SK-N-SH (cell line): ENCODE data around the gene ARID1B. TPM values are rescaled to one million over a fixed set of nuclear protein-coding genes. Genes with fewer than 3 reads are reported as not detected.

ENCODE experiments used
- CTCF ChIA-PET: fragments of 300-600, 350-600 bp; formaldehyde crosslinking; extraction: SDS; loops from one replicate; lab custom pipeline; 2021; lab: Yijun Ruan, JAX
- POLR2A ChIA-PET: fragments of 350-600 bp; sonication (Branson Sonifier 250); formaldehyde crosslinking; extraction: SDS; loops from one replicate; lab custom pipeline; 2020; ENCODE audit warnings: antibody characterized with exemption, inconsistent platforms; lab: Yijun Ruan, JAX
- DNase-seq: peaks from one replicate; pipeline ENCODE4 v3.0.0; 2012
- H2AFZ ChIP-seq: fragments of 200-600 bp; sonication (generic); 2 replicates; pipeline ENCODE4 v1.8.1; 2016; ENCODE audit warnings: antibody characterized with exemption, mild to moderate bottlenecking, low read depth
- H3F3A ChIP-seq: fragments of 200-600 bp; sonication (generic); replicated peaks from 2 replicates; pipeline ENCODE3; 2016; ENCODE audit warnings: antibody characterized with exemption, mild to moderate bottlenecking; ENCODE audit not compliant: insufficient read depth
- H3K27ac ChIP-seq, 2 experiments: fragments of 200-500 bp in 1 of 2; fragments of 200-600 bp in 1 of 2; sonication (Bioruptor generic) in 1 of 2; sonication (generic), shearing (Covaris generic) in 1 of 2; 2 replicates each; pipeline versions ENCODE4 v1.5.1 to v1.6.1; 2014 to 2016; ENCODE audit warnings: low read depth in 2 of 2, inconsistent platforms in 1 of 2, low read length in 1 of 2, mild to moderate bottlenecking in 1 of 2, mixed read lengths in 1 of 2
- H3K27me3 ChIP-seq: fragments of 200-600 bp; sonication (generic), shearing (Covaris generic); 2 replicates; pipeline ENCODE4 v1.6.1; 2016; ENCODE audit warnings: mixed run types; ENCODE audit not compliant: insufficient read depth
- H3K36me3 ChIP-seq, 2 experiments: fragments of 200-500 bp in 1 of 2; fragments of 200-600 bp in 1 of 2; sonication (Bioruptor generic) in 1 of 2; sonication (generic) in 1 of 2; replicated peaks in 1 of 2; 2 replicates each; pipeline versions ENCODE3 to v1.5.1; 2014 to 2016; ENCODE audit warnings: low read length in 1 of 2, mild to moderate bottlenecking in 1 of 2; ENCODE audit not compliant: insufficient read depth in 2 of 2, control insufficient read depth in 1 of 2
- H3K4me1 ChIP-seq, 2 experiments: fragments of 200-500 bp in 1 of 2; fragments of 200-600 bp in 1 of 2; sonication (Bioruptor generic) in 1 of 2; sonication (generic), shearing (Covaris generic) in 1 of 2; 2 replicates each; pipeline versions ENCODE4 v1.5.1 to v1.6.1; 2014 to 2016; ENCODE audit warnings: low read depth in 1 of 2, low read length in 1 of 2, mixed run types in 1 of 2; ENCODE audit not compliant: insufficient read depth in 2 of 2, control insufficient read depth in 1 of 2
- H3K4me2 ChIP-seq: fragments of 200-600 bp; sonication (generic), shearing (Covaris generic); 2 replicates; pipeline ENCODE4 v1.6.1; 2017; ENCODE audit warnings: mixed run types
- H3K4me3 ChIP-seq, 2 experiments: fragments of 200-500 bp in 1 of 2; fragments of 200-600 bp in 1 of 2; sonication (Bioruptor generic) in 1 of 2; sonication (generic), shearing (Covaris generic) in 1 of 2; 2 replicates each; pipeline versions ENCODE4 v1.5.1 to v1.8.1; 2014 to 2016; ENCODE audit warnings: low read depth in 2 of 2, inconsistent platforms in 1 of 2, low read length in 1 of 2, mild to moderate bottlenecking in 1 of 2, mixed read lengths in 1 of 2, moderate library complexity in 1 of 2
- H3K79me2 ChIP-seq: fragments of 200-600 bp; sonication (generic); 2 replicates; pipeline ENCODE4 v1.8.1; 2017; ENCODE audit warnings: mild to moderate bottlenecking; ENCODE audit not compliant: insufficient read depth
- H3K9ac ChIP-seq: fragments of 200-600 bp; sonication (generic); 2 replicates; pipeline ENCODE4 v1.6.1; 2017; ENCODE audit warnings: mixed run types
- H3K9me2 ChIP-seq: fragments of 200-600 bp; sonication (generic); 2 replicates; pipeline ENCODE4 v1.6.1; 2017; ENCODE audit warnings: mixed run types
- H3K9me3 ChIP-seq: fragments of 200-600 bp; sonication (generic); 2 replicates; pipeline ENCODE4 v1.6.1; 2017; ENCODE audit warnings: mixed run types, mild to moderate bottlenecking, moderate library complexity
- H4K20me1 ChIP-seq: fragments of 200-600 bp; sonication (generic); 2 replicates; pipeline ENCODE4 v1.6.1; 2017; ENCODE audit warnings: mild to moderate bottlenecking, mixed run types; ENCODE audit not compliant: insufficient read depth
- CTCF ChIP-seq: fragments of 200-600 bp; sonication (generic); IDR thresholded peaks from 2 replicates; pipeline ENCODE4 v1.6.1; 2017; ENCODE audit warnings: antibody characterized with exemption, mild to moderate bottlenecking, moderate library complexity
- EP300 ChIP-seq, 2 experiments: IDR thresholded peaks; 2 replicates each; pipeline versions ENCODE4 v1.4.0 to v1.6.1; 2012; ENCODE audit warnings: borderline replicate concordance in 1 of 2, low read depth in 1 of 2, low read length in 1 of 2
- EZH2phosphoT487 ChIP-seq: fragments of 200-600 bp; sonication (generic); IDR thresholded peaks from 2 replicates; pipeline ENCODE4 v1.6.1; 2017; ENCODE audit warnings: low read depth, mixed run types, mild to moderate bottlenecking, antibody characterized with exemption, moderate library complexity, borderline replicate concordance
- FOXJ3 ChIP-seq: sonication (generic); formaldehyde crosslinking; IDR thresholded peaks from 2 replicates; pipeline ENCODE4 v1.5.1; 2020; ENCODE audit warnings: mild to moderate bottlenecking, missing genetic modification reagents
- IRF3 ChIP-seq: fragments of 150-350 bp; IDR thresholded peaks from 2 replicates; pipeline ENCODE4 v1.6.1; 2016; ENCODE audit warnings: mild to moderate bottlenecking, low read depth, low read length
- NRF1 ChIP-seq: IDR thresholded peaks from 2 replicates; pipeline ENCODE4 v1.6.1; 2012; ENCODE audit warnings: low read depth, mild to moderate bottlenecking, low read length
- REST ChIP-seq: IDR thresholded peaks from 2 replicates; pipeline ENCODE4 v1.6.1; 2012; ENCODE audit warnings: mild to moderate bottlenecking, low read depth, low read length, moderate library complexity
- RXRA ChIP-seq: IDR thresholded peaks from 2 replicates; pipeline ENCODE4 v1.4.0; 2012; ENCODE audit warnings: low read depth, mild to moderate bottlenecking, borderline replicate concordance
- TAF1 ChIP-seq: IDR thresholded peaks from 2 replicates; pipeline ENCODE4 v1.6.1; 2012; ENCODE audit warnings: low read depth, mild to moderate bottlenecking, low read length, moderate library complexity, borderline replicate concordance
- TEAD4 ChIP-seq: IDR thresholded peaks from 2 replicates; pipeline ENCODE4 v1.4.0; 2012; ENCODE audit warnings: mild to moderate bottlenecking, borderline replicate concordance; ENCODE audit not compliant: insufficient read depth
- USF2 ChIP-seq: fragments of 150-350 bp; IDR thresholded peaks from 2 replicates; pipeline ENCODE4 v1.6.1; 2017; ENCODE audit warnings: antibody characterized with exemption, low read length, low read depth, borderline replicate concordance
- YY1 ChIP-seq: IDR thresholded peaks from 2 replicates; pipeline ENCODE4 v1.4.0; 2012; ENCODE audit warnings: low read depth, mild to moderate bottlenecking
- ZBTB33 ChIP-seq: IDR thresholded peaks from 2 replicates; pipeline ENCODE4 v1.4.0; 2012; ENCODE audit warnings: low read depth, borderline replicate concordance
- WGBS: methylation state at CpG from one replicate; pipeline ENCODE4 v1.1.6; 2017; ENCODE audit warnings: low lambda C conversion rate; 5-methylcytosine and 5-hydroxymethylcytosine counted together
- polyA plus RNA-seq, 3 experiments: library from polyadenylated mRNA; depleted of rRNA; stranded (reverse); fragments of >200 nt; gene quantifications; 2 replicates each; pipeline ENCODE4 v1.2.3, GENCODE V29; 2012

ARID1B gene
- polyA plus RNA-seq, 1 of the 3 experiments (the other 2 are of a cell fraction): 13.6 TPM

- H3K4me1 ChIP-seq: peaks cover 0 to 21% of the 10 kb centered on the region in 2 experiments; a peak in 1 of 4 replicates
- no peak overlapping the region for H3K9ac ChIP-seq
- no peaks in the 10 kb centered on the region for H3F3A ChIP-seq
- no peak for TF ChIP-seq TEAD4
- no peak for TF ChIP-seq FOXJ3 (CRISPR knock-in tag)
- no peak for TF ChIP-seq YY1
- no peak for TF ChIP-seq IRF3
- no peak for TF ChIP-seq REST
- no peak for TF ChIP-seq EZH2phosphoT487
- no peak for TF ChIP-seq RXRA
- TF ChIP-seq ZBTB33: no peak
- no peak for TF ChIP-seq USF2
- no peak for TF ChIP-seq TAF1
- TF ChIP-seq EP300 (IDR thresholded peaks at IDR 0.05; ENCODE audit: borderline replicate concordance in 1 of 2, low read depth in 1 of 2, low read length in 1 of 2): no peak
- no peak for TF ChIP-seq NRF1
- TF ChIP-seq CTCF: no peak
- ChIA-PET POLR2A (no interaction called here), CTCF (interaction anchor here (1.6 kb wide), 1 partner anchor 44 kb away, joined by 6 read pairs; no protein-coding TSS in a partner anchor)
- no peak overlapping the region for H3K27ac ChIP-seq
- H3K27me3 ChIP-seq: no peaks in the 10 kb centered on the region
- H2AFZ ChIP-seq: no peak overlapping the region
- WGBS: 86% methylated on average over 4 of the region's 9 CpGs
- H4K20me1 ChIP-seq: no peaks in the 10 kb centered on the region
- H3K4me2 ChIP-seq: no peak overlapping the region
- no peaks in the 10 kb centered on the region for H3K9me3 ChIP-seq
- no peaks in the 10 kb centered on the region for H3K9me2 ChIP-seq
- no peaks in the 10 kb centered on the region for H3K36me3 ChIP-seq
- H3K4me3 ChIP-seq: no peak overlapping the region
- no peak for DNase-seq
- H3K79me2 ChIP-seq: no peaks in the 10 kb centered on the region
Measured at GRCh38 chr6:157230910-157231309, 453.7 kb downstream of the ARID1B start.
